Stimulated activated CD8-positive, alpha-beta memory T cell treated with anti-CD3 and anti-CD28 coated beads, Interleukin-4, amount 100 ng/mL, for 24 hours (primary cell): ENCODE data around the gene ROR2.

Source experiments
- DNase-seq: peaks from one replicate; pipeline ENCODE4 v3.0.0-alpha.2; 2020; ENCODE audit warnings: low read depth

ROR2 gene

GRCh38 chr9:91840882-91841281, 109.1 kb downstream of the ROR2 start:
- DNase-seq = no peak

DNA sequence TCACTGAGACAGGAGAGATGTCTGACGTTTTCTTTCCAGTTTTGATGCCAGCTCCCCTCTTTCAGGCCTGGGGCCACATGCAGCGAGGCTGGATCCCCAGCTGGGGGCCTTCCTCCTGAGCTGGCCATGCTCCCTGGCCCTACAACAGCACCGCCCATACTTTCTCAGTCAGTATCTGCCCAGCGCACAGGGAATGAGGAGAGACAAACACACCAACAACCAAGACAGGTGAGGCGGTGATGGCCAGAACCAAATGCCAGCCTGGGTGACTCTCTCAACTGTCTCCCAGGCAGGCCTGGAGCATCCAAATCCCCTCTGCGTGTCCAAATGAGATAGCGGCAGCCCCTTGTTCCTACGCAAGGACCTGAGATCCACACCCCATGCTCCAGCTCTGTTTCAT, 109.6 kb downstream of the ROR2 start:
- no peak for DNase-seq

DNA sequence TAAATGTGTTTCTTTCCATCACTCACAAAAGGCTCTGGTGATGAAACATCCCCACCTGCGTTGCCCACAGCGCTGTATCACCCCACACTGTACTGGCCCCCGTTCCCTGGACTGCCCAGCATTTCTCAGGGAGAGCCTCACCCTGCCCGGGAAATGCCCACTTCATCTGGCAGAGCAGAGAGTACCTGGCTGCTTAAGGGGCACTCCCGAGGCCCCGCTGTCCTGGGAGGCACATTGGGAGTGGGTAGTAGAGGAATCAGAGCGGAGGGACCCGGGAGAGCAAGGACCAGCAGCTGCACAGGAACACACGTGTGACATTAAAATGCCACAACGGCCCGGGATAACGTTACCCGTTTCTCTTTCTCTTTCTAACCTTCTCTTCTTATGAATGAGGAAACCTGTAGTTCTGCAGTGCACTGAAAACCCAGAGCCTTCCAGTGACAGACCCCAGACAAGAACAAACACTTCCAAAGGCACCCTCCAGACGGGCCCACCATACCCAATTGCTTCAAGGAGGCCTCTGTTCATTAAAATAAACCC, 110.0 kb downstream of the ROR2 start:
- no peak for DNase-seq

DNA sequence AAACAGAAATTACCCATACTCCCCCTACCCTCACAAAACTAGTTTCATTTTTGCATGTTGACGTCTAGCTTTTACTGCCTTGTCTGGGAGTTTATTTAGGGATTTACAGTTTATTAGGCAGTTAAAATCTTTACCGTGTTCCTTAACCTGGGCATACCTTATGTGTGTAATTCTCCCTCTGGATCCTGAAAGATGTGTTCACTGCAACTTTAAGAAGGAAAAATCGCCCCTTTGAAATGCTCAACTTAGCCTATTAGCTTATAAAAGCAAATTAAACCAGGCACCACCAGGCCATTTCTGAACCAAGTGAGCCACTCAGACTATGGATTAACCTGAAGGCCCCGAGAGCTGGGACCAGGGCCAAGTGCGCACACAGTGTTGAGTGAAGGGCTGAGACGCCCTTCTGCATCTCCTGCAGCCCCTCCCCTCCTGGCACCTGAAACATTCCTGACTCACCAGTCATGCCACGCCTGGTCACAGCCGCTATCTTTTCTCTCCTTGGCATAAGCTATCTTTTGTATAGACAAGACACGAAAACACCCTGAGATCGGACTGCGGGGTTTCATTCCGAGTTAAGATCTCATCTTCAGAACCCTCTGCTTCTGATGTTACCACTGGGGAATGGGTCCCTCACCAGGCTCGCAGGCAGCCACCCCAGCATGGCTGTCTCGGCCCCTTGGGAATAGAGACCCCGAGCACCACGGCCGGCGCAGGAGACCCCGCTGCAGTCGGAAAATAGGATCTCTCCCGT, 111.9 kb downstream of the ROR2 start:
- DNase-seq = no peak

- no peak for DNase-seq
Measured at GRCh38 chr9:91836515-91836914, 113.5 kb downstream of the ROR2 start.

GRCh38 chr9:91835632-91836031, 114.4 kb downstream of the ROR2 start:
- no peak for DNase-seq

- DNase-seq = no peak
Measured at GRCh38 chr9:91835216-91835615, 114.8 kb downstream of the ROR2 start.

GRCh38 chr9:91834740-91835139, 115.3 kb downstream of the ROR2 start:
- DNase-seq = no peak

DNA sequence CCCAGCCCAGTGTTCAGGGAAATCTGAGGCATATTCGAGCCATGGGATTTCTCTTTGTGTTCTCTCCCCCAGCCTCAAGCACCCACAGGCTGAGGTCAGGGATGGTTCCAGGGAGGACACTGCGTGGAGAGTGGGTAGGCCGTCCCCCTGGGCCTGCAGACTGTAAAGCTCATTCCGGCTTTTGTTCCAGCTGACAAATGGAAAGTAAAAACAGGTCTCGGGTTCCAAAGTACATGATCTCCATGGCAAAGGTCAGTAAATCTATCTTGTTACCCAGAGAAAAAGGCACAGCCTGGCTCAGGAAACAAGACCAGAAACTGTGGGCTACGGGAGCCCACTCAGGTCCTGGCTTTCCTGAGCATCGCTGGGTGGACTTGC, 116.2 kb downstream of the ROR2 start:
- DNase-seq = no peak

- no peak for DNase-seq
Measured at GRCh38 chr9:91833096-91833877, 116.7 kb downstream of the ROR2 start.

DNA sequence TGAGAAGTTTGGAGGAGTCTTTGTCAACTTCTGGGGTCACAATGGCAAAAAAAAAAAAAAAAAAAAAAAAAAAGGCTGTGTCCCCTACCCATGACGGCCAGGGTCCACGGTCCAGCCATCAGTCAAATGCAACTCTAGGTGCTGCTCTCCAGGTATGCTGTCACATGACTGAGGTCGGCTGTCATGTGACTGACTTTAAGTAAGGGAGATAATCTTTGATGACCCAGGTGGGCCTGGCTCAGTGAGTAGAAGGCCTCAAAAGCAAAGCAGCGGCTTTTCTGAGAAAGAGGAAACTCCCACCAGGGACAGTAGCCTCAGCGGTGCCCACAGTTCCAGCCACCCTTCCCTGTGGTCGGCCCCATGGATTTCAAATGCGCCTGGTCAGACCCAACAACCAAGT, 117.7 kb downstream of the ROR2 start:
- no peak for DNase-seq

DNA sequence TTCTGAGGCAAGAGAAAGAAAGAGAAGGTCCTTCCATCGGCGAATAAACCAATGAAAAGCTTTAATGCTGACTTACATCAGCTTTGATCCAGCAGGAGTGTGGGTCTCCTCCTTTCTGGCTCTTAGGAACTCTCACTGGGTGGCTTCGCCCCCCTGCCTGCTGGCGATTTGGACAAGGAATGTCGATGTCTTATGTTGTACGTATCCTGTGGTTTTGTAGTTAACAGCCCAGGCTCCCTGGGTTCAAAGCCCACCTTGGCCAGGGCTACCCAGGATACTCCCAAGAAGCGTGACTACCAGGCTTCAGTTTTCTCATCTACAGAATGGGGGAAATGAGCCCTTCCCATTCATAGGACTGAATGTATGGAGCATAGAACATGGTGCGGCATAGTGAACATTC, 124.2 kb downstream of the ROR2 start:
- no peak for DNase-seq

DNA sequence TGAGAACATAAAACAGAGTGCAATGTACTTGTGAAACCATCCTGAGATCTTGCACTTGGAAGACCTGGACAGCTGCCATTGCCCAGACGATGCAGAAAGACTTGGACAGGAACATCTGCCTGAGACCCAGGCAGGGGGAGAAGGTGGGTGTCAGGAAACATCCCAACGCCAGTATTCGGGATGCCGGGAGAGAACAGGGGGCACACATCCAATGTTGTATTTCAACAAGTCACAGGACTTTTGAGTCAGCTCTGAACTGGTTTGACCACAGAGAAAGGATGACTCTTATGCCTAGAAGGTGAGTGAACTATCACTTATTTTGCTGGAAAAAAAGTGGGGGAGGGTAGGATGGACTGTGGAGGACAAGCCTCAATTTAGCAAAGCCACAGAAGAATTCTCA, 124.6 kb downstream of the ROR2 start:
- DNase-seq = no peak

DNA sequence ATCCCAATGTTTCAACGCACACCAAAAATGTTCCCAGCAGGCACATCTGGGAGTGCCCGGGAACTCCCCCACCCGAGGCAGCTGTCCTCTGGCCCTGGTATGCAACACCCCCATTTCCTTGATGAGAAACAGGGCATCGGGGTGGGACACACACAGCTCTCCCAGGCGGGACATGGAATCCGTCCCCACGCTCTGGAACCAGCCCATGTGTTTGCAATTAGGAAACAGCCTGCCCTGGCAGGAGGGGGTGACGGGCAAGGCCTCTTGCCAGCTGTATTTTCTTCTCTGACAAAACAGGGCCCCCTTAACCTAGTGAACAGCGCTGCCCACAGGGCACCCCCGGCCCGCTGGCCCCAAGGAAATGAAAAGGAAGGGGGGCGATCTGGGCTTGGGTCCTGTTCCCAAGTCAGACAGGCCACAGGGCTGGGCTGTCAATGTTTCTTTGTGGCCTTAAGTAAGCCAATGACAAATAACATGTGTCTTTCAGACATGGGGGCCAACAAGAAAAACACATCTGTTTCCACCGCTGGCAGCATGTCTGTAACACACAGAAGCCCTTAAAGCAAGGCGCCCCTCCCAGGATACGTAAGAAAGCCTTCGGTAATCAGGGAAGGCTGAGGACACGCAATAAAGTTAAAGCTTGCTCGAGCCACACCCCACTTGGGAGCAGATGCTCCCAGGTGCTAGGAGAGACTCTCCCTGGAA, 125.3 kb downstream of the ROR2 start:
- DNase-seq = no peak

DNA sequence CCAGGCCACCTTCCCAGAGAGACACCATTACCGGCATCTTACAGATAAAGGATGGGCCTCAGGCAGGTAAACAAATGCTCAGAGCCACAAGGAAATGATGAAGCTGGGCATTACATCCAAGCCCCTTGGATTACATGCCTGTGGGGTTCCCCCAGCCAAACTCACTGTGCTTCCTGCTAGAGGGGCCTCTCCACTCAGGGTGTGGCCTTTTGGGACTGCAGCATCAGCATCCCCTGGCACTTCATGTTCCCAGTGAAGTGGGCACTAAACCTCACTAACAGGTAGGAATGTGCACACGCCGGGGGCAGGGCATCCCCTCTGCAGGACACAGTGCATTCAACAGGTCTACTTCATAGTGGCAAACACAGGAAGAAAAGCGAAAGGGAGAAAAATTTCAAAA, 125.9 kb downstream of the ROR2 start:
- DNase-seq = no peak

DNA sequence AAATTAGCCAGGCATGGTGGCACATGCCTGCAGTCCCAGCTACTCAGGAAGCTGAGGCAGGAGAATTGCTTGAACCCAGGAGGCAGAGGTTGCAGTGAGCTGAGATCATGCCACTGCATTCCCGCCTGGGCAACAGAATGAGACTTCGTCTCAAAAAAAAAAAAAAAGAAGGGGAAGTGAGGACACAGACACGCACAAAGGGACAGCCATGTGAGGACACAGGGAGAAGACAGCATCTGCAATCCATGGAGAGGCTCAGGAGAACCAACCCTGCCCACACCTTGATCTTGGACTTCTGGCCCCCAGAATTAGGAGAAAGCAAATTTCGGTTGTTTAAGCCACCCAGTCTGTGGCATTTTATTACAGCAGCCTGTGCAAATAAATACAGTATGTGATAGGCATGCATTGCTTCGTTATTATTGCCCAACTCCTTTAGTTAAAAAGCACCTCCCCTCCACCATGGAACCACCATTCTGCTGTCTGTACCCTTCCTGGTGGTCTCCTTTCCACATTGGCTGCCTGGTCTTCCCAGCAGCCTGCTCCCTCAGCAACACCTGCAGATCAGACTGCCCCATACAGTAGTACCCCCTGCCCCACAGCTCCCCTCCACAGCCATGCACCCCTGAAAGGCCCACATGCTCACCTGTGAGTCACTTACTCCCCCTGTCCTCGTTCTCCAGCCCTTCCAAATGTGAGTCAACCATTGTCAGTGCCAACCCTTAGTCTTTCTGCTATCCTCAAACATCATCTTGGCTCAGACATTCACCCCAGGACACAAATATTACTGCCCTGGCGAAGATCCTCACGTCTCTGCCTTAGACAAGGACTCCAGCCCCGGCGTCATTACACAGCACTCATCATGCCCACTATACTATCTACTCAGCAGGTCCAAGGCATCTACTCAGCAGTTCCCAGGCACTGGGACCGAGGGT, 128.8 kb downstream of the ROR2 start:
- no peak for DNase-seq

DNA sequence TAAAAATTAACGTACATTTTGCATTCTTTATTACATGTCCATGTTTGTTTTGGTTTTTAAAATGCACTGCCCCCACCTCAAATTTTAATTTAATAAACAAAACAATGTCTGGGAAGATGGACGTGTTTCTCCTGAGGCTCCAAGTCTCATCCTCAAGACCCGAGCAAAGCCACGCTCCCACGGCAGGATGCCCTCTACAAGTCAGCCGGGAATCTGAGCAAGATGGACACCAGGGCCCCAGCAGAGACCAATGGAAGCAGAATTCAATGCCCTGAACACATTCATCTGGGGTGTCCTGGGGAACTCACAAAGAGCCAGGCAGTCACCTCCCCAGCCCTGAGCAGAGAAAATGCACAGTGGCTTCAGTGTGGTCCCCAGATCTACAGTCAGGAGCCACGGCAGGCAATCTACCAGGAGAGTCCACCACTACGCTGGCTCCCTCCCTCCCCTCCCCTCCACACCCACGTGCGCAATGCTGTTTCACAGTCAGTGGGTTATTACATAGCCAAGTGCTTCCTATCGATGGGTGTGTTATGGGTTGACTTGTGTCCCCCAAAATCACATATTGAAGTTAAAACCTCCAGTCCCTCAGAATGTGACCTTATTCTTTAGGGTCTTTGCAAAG, 129.8 kb downstream of the ROR2 start:
- DNase-seq = no peak

DNA sequence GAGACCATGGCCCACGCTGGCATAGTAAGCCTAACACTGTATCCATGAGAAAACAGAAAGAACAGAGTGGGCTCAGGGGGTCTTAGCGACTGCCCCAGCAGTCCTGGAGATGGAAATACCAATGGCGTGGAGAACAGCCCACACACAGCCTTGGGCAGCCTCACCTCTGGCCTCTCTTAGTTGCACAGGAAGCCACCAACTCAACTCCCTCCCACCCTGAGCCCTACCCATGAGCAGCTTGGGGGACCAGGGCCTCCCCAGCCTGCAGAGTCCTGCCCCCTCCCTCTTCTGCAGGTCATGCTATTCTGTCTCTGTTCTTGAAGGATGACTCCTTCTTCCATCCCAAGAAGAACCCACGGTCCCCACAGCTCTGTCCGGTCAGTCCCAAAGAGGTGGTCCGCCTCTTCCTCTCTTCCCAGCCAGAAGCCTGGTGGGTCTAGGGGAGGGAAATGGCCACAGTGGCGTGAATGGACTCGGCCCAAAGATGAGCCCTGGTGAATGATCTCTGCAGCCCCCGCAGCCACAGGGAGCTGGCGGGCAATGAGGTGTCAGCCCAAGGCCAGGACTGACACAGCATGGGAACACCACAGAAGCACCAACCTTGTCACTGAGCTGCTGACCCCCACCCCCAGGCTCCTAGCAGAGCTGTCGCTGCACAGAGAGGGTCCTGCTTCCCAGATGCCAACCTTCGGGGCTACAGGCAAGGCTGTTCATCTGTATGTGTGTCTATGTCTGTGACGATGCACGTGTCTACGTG, 131.2 kb downstream of the ROR2 start:
- no peak for DNase-seq

- DNase-seq = no peak
Measured at GRCh38 chr9:91818225-91818585, 131.8 kb downstream of the ROR2 start.

- no peak for DNase-seq
Measured at GRCh38 chr9:91817493-91818224, 132.4 kb downstream of the ROR2 start.
